COLO829 (cell line): ENCODE results near the gene GLRX.
A peak's percentile ranks its signal among the peaks of the same experiment; 100 is the strongest.
"Not testable (repeated sequence)": the region's sequence is repeated elsewhere in the genome, so short reads cannot be mapped to it uniquely, and the experiment has no call there.

Experiments used
- DNase-seq: peaks from one replicate; pipeline ENCODE4 v3.0.0; 2012; ENCODE audit warnings: low spot score

Gene GLRX

DNA sequence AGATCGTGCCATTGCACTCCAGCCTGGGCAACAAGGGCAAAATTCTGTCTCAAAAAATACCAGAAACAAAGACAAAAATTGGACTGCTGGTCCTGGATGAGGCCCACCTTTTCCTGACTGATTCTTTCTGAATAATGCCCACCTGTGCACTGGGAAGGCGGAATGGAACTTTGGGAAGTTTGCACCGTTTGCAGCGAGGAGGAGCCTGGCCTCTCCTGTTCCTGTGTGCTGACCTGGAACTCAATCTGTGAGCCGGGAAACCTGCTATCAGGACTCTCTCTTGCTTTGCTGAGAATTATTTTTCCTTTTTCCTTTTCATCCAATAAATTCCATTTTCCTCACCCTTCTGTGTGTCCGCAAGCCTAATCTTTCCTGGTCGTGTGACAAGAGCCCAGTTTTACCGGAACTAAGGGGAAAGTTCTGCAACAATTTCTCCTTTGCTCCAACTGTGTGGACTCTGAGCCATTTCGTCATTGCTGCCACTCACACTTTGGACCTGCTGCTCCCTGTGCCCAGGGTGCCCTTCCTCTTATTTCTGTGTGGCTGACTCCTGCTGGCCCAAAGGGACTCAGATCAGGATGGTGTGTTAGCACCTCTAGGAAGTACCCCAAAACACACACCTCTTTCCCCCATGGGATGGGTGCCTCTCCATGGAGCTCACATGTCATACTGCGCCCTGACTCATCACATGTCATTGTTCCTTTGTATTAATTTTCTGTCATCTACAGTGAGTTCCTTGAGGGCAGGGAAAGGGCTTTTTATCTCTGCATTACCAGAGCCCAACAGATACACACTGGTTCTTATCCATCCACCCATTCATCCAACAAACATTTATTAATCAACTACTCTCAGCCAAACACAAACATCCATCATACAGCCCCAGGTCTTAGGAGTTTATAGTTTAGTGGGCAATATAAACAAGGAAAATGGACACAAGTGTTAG, 4.7 kb upstream of the GLRX start:
- no peak for DNase-seq

DNA sequence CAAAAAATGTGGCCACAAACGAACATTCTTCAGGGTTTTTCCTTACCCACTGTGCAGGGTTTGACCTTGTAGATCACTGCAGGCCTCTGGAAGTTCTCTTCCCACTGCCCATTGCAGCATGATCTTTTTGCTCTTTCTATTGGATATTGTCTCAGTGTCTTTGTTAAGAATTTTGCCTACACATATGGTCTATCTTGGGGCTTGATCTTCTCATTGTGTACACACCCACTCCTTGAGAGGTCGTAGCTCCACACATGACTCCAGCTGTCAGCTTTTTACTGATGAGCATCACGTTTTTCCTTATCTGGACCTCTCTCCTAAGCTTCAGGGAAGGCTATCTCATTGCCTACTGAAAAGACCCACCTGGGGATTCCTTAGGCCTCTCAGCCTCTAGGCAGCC, 3.0 kb upstream of the GLRX start:
- DNase-seq, result no peak

DNA sequence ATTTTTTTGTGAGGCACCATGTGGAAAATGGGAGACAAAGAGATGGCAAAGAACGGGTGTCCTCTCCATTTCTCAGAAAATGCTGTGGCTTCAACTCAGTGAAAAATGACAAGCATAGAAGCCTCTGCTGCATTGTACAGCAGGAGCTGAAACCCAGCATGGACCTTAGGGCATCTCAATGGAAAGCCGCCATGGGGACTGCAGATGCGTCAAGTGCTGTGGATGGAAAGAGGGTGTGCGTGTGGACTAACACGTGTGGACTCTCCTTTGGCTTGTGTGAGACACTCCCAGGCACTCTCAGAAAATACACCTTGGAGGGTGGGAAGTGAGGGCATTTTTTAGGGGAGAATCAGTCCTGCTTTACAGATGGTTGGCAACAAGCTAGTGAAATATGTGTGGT, 2.2 kb upstream of the GLRX start:
- DNase-seq, result no peak

DNA sequence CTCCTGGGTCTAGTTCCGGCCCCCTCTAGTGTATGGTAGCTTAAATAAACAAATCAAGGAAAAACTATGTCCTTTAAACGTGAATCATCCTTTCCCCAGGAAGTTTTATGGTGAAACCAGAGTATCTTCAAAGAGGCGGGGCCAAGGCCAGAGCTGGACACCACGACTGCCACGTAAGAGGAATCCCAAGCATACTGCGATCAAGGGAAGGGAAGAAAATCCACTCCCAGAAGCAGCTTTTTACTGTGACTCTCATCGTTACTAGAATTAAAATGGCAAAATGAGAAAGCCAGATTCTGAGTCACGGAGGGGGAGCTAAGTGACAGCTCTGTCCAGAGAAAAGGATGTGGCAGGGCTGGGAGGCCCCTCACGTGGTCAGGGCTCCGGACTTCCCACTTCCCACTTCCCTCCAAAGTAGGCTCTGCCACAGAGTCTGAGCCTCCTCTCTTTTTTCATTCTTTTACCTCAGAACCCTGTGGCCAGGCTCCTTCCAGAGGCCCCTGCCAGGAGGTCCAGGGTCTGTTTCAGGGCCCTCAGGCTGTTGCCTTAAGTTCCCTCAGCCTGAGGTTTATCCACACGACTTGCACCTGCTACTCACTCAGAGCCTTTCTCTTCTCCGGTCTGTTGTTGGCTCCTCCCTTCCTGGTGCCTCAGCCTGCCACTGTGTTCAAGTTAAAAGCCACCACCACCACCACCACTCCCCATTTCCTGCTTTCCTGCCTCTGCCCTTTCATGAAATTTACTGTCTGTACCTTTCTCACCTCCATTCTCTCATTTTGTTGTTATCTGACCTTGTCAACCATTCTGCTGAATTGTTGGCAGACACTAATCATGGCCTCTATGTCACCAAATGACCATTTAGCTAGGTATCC, 1.4 kb upstream of the GLRX start:
- peak; percentile 33 for DNase-seq

DNA sequence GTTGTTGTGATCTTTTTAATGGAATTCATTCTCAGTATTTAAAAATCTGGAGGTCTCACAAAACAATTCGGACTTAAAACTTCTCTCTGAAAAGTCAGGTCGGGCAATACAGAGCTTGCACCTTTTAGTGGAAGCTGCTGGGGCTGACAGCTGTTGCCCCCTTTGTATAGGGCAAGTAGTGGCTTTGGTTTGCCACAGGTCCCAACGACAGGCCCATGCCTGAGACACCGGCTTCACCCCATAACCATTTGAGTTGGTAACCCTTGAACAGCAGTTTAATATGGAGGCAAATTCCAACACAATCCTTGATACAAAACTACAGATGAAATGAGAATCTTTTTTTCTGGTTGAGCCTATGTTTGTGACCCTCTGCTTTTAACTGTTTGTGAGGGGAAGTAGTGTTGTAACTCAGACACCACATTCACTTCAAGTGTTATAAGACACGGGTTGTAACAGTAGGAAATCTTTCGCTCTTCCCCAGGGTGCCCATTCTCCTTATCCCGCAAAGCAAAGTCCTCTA, 752 bp upstream of the GLRX start:
- no peak for DNase-seq

DNA sequence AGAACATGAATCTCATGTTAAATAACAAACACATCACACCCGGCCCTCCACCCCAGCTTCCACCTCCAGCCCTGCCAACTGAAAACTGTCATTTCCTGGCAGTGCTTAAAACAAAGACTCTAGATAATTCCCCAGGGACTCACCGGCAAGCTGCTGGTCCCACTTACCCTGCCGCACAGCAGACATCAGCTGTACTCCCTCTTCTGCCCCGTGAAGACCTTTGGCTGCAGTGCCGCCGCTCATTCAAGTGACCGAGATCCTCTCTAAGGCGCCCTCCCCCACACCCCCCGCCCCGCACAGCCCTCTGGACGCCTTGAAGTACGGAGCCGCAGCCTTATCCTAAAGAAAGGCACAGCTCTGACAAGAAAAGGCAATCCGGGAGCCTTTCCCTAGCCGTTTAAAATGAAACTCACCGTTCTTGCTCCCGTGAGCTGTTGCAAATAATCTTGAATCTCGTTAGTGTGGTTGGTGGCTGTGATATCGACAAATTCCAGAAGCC, 434 bp downstream of the GLRX start:
- peak; percentile 29 for DNase-seq

DNA sequence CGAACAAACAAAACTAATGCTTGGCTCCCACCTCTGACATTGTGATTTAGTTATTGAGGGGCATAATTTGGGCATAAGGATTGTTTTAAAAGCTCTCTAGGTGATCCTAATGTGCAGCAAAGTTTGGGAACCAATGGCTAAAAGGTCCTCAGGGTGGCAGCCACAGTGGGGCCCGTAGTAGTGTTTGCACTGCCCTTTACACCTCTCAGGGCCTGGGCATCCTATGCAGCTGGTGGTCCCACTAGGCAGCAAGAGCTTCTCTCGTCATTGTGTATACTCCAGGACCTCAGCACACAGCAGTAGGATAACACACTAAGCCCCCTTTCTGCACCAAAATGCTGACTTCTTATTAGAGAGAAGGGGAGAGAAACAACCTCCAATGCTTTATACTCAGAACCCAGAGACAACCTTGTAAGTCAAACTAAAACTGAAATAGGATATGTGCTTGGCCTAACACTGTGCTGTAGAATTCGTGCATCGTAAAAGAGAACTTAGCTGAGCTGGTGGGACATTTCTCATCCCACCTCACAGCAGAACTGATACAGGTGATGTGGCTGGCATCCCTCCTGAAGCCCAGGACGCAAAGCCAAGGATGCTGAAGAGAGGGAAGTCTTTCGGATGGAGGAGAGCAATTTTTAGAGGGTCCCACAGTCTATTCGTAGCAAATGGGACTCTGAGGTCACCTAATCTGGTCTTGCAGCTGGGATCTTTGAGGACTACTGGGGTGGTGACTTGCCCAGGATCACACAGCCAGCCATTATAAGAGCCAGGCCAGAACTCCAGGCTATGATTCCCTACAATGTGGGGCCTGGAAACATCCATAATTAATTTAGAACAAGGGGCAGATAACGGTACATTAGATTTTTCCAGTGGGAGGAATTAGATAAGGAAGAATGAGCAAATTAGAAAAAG, 1.2 kb downstream of the GLRX start:
- DNase-seq, result no peak

DNA sequence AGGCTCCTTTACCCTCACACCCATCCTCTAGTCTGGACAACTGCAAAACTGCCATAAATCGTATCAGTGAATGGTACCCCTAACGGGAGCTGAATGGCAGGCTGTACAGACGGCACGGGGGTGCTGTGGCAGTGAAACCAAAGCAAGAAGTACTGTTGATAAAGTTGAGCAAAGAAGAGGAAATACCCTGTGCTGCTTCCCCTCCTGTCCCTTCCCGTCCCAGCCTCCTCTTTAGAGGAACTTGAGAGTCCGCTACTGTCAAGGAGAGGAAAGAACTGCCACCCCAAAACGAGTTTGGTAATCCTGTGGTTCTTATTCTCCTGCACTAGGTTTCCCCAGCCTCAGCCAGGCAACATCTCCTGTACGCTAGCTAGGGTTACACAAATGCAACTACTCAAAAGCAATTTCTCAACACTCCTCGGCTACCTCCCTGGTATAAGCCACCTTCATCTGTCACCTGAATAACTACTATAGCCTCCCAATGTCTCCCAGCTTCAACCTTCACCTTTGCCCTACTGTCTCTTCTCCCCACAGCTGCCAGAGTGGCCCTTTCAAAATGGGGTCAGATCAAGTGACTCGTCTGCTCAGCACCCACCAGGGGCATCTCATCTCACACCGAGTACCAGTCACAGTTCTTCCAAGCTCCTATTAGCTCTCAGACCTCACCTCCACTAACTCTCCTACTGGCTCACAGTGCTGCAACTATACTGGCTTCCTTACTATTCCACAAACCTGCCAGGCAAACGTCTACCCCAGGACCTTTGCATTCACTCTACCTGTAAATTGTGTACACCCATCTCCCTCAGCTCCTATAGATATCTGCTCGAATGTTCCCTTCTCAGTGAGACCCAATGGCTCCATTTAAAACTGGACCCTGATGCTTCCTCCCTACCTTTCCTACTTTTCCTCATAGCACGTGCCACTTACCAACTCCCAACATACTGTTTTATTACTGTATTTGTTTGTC, 4.1 kb downstream of the GLRX start:
- DNase-seq, result no peak

DNA sequence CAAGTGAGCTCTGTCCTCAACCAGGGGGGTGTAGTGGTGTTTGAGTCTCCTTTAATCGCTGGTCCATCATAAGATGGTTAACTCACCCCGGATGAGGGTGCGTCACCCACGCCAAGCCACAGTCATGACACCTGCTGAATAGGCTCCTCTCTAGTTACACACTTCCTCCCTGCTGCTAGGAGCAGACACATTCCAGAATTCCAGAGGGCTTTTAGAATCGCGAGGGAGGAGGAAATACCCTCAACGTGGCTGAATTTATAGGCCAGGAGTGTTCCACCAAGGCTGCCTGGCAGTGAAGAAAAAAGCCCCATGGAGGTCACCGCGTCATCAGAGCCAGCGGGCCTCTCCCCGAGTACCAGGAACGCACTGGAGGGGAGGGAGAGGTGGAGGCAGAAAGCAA, 5.1 kb downstream of the GLRX start:
- no peak for DNase-seq

DNA sequence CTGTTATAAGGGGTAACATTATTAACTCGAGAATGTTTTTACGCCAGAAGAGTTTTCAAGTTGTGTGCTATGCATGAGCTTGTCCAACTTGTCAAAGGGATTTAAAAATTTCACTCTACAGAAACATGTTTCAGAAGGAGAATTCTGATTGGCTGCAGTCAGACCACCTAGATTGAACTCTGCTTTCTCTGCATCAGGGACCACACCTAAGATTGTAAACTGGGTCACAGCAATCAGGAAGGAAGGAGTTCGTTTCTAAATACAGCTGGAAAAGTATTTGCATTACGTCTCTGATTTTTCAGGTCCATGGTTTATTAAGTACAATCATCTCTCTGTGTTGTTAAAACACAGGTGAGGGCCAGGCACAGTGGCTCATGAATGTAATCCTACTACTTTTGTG, 5.8 kb downstream of the GLRX start:
- no peak for DNase-seq

DNA sequence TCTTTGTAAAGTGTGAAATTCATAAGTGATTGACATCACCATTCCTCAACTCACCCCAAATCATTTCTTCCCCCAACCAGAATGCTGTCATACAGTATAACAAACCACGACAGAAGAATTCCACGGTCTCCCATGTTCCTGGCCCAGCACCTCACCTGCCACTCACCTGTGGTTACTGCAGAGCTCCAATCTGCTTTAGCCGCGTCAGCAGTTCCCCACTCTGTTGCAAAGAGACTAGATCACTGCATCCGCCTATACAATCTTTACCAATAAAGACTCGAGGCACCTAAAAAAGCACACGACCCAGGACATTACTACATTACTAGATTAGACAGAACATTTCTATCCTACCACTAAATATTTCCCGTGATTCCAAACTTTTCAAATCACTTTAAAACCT, 6.2 kb downstream of the GLRX start:
- DNase-seq, result no peak

DNA sequence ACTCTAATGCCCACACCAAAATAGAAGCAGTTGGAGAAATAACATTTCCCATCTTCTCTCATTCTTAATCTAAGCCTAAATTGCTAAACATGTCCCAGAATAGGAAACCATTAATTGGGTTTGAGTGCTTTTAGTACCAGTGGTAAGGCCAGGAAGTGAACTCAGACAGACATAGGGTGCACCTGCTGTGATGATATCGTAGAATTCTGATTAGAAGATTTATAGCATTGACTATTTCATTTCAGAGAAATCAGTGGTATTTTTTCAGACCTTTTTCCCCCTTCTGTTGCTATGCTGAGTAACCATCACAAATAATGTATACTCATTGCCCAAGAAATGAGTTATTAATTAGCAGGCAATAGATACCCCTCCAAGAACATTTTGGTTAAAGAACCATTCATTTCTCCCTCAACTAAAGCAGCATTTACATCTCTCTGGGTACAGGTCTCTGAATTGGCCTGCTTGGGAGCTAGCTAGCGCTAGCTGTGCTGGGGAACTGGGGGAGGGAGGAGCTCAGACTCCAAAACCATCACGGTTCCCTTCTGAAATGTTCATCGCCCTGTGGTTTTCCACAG, 7.3 kb downstream of the GLRX start:
- no peak for DNase-seq

DNA sequence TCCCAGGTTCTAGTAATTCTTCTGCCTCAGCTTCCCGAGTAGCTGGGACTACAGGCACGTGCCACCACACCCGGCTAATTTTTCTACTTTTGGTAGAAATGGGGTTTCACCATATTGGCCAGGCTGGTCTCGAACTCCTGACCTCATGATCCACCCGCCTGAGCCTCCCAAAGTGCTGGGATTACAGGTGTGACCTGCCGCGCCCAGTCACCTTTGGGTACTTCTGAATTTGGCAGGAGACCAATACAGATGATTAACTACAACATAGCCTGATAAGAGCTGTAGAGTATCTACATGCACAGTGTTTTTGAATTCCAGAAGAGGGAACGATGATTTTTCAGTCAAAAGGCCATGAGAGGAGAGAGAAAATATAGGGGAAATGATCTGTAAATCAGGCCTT, 9.5 kb downstream of the GLRX start:
- not testable (repeated sequence) for DNase-seq

DNA sequence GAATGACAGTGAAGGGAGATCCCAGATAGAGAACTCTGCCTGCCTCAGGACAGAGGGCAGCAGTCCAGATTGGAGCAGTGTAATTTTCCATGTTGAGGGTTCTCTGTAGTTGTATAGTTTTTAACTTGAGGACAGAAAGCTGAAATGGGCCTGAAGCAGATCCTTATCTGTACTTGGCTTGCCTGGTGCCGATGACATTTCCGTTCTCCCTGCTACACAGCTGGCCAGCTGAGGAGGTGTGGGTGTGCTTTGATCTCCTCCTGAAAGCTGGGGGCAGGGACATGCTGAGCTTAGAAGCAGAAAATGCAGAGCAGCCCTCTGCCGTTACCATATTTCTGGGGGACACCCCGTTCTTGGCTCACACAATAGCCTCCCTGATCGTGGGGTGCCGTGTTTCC, 10.5 kb downstream of the GLRX start:
- no peak for DNase-seq

DNA sequence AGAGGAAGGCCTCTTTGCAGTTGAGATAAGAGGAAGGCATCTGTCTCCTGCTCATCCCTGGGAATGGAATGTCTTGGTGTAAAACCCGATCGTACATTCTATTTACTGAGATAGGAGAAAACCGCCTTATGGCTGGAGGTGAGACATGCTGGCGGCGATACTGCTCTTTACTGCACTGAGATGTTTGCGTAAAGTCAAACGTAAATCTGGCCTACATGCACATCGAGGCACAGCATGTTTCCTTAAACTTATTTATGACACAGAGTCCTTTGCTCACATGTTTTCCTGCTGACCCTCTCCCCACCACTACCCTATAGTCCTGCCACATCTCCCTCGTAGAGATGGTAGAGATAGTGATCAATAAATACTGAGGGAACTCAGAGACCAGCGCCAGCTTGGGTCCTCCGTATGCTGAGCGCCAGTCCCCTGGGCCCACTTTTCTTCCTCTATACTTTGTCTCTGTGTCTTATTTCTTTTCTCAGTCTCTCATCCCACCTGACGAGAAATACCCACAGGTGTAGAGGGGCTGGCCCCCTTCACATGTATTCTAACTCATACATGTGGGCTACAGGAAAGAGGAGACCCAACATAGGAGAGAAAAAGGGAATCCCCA, 11.0 kb downstream of the GLRX start:
- DNase-seq, result not testable (repeated sequence)

DNA sequence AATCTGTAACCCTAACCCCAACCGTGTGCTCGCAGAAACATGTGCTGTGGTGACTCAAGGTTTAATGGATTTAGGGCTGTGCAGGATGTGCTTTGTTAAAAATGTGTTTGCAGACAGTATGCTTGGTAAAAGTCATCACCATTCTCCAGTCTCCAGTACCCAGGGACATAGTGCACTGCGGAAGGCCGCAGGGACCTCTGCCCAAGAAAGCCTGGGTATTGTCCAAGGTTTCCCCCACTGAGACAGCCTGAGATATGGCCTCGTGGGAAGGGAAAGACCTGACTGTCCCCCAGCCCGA, 11.5 kb downstream of the GLRX start:
- not testable (repeated sequence) for DNase-seq

DNA sequence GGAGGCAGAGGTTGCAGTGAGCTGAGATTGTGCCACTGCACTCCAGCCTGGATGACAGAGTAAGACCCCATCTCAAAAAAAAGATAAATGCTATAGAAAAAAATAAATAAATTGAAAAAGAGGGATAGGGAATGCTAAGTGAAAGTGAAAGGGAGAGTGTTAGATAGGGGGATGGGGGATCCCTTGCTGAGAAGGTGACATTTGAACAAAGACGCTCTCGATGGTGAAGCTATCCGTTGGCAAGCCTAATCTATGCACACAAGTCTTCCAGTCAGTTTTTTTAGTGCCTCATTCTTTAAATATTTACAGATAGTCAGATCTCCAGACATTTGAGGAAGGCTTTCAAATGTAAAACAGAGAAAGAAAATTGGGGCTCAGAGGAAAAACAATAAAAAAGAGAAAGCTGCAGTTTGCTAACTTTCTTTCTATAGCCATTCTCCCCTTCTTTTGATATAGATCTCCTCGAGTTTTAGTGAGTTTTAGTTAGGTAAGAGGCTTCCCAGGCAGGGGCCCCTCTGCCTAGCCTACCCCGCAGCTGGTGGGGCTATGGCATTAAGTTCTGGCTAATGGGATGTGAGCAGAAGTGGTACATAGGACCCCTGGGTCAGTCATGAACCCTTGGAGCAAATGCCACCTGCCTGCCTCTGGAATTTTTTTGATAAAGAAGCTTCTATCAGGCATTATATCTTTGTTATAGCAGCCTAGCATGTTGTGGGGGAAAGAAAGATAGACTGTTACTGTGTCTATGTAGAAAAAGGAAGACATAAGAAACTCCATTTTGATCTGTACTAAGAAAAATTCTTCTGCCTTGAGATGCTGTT, 12.0 kb downstream of the GLRX start:
- no peak for DNase-seq

DNA sequence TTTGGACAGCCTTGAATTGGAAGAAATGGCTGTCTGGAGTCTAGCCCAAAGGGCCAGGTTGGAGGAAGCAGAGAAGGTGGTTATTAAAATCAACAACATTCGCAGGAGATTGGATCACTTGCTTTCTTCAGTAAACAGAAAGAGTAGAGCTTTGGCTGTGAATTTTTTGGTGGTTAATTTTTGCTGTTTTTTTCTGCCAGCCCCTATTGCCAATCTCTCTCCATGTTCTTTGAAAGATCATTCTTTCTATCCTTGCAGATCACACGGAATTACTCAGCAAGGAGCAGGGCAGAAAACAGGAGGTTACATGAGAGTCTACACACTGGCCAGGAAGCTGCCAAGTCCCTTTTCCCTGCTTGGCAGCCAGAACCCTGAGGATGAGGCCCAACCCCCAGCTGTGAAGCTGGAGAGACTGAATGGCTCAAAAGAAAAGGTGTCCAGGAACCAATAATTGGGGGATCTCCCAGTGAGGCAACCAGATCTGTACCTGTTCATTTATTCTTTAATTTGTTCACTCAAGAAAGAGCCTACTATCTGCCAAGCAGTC, 13.0 kb downstream of the GLRX start:
- DNase-seq, result no peak
